Kidney capillary endothelial cell (primary cell): ENCODE results near the gene NACAD.
A peak's percentile ranks its signal among the peaks of the same experiment; 100 is the strongest.

Source experiments
- DNase-seq: peaks from one replicate; pipeline ENCODE4 v3.0.0-alpha.2; 2018; ENCODE audit warnings: low spot score

Gene NACAD, protein sequence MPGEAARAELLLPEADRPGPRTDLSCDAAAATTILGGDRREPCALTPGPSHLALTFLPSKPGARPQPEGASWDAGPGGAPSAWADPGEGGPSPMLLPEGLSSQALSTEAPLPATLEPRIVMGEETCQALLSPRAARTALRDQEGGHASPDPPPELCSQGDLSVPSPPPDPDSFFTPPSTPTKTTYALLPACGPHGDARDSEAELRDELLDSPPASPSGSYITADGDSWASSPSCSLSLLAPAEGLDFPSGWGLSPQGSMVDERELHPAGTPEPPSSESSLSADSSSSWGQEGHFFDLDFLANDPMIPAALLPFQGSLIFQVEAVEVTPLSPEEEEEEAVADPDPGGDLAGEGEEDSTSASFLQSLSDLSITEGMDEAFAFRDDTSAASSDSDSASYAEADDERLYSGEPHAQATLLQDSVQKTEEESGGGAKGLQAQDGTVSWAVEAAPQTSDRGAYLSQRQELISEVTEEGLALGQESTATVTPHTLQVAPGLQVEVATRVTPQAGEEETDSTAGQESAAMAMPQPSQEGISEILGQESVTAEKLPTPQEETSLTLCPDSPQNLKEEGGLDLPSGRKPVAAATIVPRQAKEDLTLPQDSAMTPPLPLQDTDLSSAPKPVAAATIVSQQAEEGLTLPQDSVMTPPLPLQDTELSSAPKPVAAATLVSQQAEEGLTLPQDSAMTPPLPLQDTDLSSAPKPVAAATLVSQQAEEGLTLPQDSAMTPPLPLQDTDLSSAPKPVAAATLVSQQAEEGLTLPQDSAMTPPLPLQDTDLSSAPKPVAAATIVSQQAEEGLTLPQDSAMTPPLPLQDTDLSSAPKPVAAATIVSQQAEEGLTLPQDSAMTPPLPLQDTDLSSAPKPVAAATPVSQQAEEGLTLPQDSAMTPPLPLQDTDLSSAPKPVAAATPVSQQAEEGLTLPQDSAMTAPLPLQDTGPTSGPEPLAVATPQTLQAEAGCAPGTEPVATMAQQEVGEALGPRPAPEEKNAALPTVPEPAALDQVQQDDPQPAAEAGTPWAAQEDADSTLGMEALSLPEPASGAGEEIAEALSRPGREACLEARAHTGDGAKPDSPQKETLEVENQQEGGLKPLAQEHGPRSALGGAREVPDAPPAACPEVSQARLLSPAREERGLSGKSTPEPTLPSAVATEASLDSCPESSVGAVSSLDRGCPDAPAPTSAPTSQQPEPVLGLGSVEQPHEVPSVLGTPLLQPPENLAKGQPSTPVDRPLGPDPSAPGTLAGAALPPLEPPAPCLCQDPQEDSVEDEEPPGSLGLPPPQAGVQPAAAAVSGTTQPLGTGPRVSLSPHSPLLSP (N-terminal part only)

DNA sequence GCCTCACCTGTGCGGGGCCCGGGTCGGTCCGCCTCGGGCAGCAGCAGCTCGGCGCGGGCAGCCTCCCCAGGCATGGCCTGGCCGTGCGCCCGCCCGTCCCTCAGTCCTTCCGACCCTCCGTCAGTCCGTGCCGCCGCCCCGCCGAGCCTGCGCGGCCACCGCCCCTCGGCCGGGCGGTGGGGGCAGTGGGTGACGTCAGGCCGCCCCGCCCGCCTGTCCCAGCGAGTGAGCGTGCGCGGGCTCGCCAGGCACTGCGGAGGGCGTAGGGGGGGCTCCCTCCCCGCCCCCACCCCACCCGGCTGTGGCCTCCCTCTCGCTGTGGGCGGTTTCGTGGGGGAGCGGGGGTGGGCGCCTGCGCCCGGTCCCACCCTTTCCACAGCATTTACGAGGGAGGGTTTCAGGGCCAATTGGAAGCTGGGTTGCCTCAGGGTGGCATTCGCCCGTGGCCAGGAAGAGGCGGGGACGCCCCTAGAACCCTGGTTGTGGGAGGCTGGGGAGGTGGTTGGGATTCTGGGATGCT, at the start of gene NACAD:
NACAD (minus strand) TSS at position 149 of the 520 bp plus-strand sequence; CDS start at position 74, 75 bp downstream.
- no peak for DNase-seq

DNA sequence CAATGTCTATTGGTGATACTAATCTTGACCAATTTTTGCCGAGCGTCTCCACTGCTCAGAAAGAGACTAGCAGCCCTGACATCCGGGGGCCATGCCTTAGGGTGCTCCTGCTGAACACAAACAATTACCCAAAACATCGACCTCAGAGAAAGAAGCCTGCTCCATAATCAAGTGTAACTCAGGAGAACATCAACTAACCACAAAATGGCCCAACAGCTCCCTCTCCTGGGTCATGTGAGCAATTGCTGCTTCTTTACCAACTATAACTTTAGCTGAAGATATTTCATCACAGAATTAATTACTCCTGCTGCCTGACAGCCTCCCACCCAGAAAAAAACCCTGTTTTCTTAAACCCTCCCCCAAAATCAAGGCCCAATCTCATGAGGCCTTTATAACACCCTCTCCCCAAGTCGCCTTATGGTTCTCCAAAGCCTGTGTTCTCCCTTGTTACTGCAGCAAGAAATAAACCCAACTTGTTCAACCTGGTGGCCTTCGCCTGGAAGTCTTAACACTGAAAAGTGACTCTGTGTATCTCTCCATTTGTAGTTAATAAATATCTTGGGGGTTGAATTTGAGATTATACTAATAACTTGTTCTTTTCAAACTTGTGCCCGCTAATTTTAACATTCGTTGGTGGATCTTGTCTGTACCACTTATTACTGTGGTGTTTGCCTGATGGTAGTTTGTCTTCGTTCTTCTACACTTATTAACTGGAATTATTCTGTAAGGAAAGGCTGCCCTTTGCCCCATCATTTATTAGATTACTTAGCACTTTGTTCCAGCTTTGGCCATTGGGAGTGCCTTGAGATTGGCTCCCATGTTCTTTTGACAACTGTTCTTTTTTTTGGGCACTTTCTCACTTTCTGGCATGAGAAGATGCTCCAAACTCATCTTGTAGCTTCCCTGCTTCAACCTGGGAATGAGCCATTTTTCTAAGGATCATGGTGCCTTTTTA, 47.6 kb upstream of the NACAD start:
- DNase-seq = peak; percentile 76

DNA sequence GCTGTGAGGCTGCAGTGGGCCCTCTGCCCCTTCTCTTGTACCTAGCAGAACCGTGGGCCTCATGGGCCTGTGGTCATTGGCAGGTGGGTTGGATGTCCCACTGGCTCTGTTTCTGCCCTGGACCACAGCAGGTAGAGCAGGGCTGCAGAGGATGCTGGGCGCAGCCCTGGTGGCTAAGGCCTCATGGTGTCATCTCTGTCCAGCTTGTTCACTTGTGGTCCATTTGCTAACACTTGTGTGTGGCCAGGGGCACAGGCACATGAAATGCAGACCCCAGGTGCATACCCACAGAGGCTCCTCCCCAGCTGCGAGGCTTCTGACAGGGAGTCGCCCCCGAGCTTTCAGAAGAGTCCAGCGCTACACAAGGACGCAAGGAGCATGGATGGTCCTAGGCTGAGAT, 45.1 kb upstream of the NACAD start:
- no peak for DNase-seq

DNA sequence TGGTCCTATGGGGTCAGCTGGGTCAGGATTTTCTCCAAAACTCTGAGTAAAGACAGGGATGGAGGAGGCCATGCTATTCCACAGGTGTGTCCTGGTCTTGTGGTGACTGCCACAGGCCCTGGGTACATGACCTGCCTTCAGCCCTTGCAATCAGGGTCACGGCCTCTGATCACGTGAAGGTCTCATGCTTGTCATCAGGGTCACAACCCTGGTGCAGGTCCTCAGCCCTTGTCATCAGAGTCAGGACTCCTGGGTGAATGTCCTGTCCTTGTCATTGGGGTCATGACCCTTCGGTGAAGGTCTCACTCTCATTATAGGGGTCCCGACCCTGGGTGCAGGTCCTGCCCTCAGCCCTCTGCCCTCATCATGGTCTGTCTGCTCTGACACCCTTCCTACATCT, 44.6 kb upstream of the NACAD start:
- DNase-seq = no peak

DNA sequence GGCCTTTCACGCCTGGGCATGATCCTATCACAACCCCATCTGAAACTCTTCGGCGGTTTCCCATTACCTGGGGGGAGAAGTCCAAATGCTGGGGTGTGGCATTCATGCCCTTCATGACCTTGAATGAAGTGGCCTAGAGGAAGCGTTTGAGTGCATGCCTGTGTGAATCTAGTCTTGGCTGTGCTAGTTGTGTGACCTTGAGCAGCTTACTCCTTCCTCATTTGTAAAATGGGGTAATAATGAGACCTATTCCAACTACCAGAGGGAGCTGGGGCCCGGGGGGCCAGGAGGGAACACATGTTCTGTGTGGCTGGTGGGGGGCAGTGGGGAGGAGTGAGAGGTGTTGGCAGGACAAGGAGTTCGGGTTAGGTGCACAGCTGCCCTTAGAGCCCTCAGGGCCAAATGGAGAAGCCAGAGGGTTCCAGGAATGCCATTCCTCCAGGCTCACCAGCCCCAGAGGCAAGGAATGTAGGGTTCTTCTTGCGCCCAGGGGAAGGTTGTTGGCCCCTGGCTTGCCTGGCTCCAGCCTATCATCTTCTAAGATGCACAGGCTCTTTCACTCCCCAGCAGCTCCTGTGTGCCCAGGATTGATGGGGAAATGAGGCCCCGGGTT, 44.0 kb upstream of the NACAD start:
- no peak for DNase-seq

DNA sequence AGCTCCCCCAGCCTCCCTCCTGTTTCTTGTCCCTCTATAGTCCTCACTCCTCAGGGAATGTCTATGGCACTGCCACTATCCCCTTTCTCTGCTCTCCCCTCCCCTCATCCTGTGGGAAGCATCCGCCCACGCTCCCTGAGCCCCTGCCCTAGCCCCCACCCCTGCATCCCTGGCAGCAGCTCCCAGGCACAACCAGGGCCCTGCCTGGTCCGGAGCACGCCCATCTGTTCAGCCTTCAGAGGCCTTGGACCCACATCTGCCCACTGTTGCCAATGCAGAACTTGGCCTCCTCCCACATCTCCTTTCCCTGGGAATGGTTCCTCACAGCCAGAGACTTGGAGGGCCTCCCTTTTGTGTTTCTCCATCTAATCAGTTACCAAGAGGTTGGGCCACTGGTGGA, 43.1 kb upstream of the NACAD start:
- no peak for DNase-seq

DNA sequence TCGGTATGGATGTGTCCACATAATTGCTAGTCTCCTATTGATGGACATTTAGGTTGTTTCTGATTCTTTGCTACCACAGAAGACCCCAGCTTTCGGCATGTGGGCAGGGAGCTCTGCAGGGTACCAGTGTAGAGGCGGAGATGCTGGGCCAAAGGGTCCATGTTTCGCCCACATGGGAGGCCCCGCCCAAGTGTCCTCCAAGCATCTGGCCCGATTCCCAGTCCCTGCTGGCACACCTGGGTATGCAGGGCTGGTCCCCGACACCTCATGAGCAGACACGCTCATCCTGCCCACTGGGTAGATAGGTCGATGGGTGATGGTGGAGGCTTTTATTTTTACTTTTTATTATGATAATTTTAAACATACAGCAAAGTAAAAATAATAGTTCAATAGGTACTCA, 42.1 kb upstream of the NACAD start:
- DNase-seq = no peak

DNA sequence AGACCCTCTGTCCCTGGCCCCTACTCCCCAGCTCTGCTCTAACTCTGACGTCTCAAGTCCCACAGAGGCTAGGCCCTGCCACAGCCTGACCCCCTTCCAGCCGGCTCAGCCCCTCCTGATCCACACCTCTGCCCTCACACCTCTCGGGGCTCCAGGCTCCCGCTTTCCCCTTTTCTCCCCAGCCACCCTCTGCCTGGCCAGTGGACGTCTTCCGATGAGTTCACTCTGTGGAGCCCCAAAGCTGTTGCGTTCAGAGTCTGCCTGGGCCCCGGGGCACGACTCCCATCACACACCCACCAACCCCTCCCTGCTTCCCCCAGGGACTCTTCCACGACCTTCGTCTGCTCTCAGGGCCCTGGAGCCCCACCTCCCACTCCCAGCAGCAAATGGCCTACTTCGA, 41.1 kb upstream of the NACAD start:
- DNase-seq = no peak

DNA sequence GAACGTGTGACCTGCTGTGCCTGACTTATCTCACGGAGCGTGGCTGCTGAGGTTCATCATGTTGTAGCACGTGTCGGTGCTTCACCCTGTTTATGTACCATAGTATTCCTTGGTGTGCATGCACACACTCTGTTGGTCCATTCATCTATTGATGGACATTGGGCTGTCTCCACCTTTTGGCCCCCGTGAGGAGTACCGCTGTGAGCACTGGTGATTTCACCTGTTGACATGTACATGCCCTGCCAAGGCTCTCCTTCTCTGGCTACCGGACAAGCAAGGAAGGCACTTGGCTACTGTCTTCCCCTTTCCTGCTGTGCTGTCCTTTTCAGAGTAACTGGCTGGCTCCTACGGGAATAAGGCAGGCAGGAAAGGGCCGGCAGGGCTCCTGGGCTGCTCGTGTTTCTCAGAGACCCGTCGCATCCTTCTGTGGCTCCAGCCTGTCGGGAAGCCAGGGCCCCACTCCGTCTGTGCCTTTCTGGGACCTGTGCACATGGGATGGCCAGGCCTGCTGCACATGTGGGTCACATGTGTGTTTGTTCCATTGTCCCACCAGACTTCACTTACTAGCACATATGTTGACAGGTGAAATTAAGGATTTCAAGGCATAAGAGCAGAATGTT, 40.5 kb upstream of the NACAD start:
- no peak for DNase-seq

DNA sequence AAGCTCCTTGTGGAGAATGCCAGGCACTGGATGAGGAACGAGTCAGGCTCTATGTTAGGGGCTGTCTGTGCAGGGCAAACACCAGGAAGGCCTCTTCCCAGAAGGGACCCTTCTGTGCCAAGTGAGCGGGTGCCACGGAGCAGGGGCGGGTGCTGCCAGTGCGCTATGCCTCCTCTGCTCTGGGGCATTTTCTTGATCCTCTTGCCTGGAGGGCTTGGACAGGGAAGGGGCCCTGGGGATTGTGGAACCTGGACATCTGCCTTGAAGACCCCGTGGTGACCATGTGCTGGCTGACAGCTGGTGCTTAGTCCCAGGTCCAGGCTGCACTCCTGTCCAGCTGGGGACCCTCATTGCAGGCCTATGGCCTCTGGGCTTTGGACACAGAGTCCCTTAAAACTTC, 38.2 kb upstream of the NACAD start:
- no peak for DNase-seq

DNA sequence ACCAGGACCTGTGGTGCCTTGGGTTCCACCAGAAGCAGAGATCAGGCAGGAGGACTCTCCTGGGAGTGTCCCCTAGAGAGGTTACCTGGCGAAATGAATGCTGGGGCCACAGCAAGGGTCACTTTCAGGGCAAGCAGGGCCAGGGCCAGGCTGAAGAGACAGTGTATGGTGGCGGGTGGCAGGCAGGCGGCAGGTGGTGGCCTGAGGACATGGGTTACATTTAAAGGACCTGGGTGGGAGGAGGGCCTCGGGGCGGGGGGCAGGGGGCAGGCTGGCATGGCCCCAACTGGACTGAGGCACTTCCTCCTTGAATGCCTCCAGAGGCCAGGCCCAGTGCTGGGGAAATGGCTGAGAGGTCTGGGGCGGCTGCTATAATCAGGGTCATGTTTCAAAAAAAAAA, 37.4 kb upstream of the NACAD start:
- DNase-seq = no peak

DNA sequence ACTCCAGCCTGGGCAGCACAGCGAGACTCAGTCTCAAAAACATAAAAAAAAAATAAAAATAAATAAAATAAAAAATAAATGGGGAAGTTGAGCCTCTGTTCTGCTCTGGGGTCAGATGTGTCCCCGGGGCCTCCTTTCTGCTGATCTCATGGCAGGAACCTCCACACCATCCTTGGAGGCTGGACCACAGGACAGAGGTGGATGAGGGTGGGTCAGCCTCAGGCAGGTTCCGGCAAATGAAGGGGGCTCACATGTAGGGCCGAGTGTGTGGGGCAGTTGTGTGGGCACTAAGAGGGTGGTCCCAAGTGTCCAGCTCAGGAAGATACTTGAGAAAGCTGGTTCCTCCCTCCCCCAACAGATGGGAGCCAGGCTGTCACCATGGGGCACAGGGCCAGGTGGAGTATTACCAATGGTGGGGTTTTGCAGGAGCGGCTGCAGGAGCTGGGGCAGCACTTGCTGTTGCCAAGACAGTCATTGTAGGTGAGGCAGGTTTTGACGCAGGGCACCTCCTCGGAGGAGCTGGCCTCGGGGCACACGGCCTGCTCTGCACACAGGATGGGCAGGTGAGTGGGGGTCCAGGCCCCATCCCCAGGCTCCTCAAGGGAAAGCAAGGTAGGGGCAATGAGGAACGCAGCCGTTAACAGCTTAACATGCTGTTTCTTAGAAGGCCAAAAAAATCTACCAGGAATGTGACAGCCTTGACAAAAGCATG, 36.6 kb upstream of the NACAD start:
- DNase-seq = no peak

DNA sequence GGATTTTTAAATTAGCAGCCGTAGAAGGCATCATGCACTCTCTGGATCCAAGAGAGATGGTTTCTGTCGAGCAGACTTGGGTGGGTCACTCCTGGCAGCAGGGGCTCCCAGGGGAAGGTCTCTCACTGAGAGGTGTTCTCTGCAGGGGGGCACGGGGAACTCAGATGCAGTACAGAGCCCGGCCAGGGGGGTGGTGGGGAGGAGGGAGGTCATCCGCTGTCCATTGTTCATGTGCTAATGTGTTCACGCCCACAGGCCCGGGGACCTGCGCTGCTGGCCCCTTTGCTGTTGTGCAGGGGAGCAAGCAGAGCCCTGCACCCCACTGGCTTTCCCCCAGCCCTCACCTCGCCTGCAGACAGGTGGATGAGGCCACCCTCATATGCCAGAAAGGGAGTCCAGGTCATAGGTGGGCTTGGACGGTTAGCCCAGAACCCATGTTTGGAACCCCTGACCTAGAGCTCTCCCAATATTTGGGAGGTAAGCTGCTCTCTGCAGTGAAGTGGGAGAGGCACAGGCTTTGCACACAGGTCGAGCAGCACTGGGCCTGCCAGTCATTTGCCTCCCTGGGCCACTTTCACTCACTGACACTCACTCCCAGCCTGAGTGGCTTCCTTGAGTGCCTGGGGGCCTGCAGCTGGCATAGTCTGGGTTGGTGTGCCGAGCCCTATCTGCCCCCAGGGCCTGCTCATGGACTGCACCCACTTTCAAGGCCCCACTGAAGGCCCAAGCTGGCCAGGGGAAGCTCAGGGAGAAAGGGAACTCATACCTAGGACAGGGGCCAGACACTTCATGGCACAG, 35.3 kb upstream of the NACAD start:
- no peak for DNase-seq

DNA sequence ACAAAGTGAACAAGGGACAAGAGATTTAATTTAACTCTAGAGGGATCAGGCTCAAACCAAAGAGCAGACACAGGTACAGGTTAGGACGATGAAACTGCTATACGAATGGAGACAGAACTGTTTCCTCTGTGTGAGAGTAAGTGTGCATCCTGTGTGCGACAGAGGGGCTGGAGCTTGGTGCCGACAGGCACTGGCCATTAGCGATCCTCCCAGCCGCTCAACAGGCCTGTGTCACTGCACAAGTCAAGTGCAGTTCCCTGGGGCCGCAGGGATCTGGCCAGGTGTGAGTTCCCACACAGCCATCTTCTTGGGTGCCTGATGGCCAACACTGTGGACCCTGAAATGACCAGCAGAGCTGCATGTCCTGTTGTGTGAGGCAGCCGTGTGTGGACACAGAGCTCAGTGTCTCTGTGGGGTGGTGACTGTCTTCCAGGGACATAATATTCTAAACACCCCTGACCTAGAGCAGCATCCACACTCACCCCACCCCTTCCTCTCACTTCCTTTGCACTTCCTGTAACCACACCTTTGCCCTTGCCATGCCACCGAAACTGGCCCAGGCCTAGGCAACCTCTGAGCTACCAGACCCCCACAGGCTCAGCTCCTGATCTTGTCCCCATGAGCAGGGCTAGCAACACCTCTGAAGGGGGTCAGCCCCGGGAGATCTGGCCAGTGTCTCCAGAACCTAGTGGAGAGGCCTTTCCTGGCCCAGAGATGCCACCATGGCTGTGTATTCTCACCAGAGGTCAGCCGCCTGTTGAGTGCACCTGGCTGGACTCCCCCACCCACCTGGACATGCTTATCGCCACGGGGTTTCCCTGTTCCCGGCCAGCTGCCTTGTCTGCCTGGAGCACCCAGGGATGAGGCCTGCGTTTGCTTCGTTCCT, 34.4 kb upstream of the NACAD start:
- no peak for DNase-seq

DNA sequence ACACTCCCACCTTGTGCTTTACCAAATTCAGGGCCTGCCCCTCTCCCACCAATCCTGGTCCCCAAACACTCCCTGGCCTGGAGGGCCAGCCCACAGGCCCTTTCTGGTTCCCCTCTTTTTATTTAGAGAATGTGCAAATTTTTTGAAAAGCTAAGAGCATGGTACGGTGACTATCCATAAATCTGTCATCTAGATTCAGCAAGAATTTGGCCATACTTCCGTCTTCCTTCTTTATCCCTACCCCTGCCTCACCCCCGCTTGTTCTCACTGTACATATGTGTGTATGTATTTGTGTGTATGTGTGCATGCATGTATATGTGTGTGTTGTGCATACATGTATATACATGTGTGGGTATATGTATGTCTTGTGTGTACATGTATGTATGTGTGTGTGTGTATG, 30.8 kb upstream of the NACAD start:
- DNase-seq = no peak

DNA sequence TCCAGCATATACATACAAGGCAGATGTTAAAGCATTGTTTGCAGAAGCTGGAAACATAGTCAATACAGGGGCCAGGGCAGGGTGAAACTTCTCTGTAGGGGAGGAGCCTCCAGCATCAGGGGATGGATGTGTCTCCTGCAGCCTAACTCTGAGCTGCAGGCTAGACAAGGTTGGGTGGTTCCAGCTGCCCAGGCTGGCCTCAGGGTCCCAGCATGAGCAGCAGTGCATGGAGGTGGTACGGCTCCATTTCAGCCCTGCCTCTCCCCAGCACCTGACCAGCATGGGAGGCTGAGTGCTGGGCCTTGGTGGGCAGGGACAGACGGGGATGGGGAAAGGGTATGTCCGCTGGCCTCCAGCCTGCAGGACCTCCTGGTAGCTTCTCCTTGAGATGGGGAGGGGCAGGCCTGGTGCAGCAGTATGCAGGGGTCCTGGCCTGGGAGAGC, 30.1 kb upstream of the NACAD start:
- DNase-seq = no peak

DNA sequence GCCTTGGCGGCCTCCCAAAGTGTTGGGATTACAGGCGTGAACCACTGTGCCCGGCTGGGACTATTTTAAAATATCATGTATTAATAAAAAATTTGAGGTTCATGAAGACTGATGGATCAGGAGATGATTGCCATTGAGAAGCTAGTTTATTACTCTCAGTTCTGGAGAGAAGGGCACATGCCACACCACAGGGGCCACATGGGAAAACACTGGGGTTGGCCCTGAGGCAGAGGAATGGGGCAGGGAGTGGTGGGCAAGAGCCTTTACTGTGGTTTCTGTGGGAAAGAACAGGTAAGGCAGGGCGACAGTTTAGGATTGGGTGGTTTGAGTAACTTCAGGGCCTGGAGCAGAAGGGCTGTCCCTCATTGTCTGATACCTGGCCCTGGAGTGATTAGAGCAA, 29.5 kb upstream of the NACAD start:
- no peak for DNase-seq
